ENCODE data around the gene ASTN1.

Gene ASTN1

GRCh38 chr1:176942346-176942745, 222.2 kb downstream of the ASTN1 start:
- H3K27ac ChIP-seq: no peak overlapping the region
- TF ChIP-seq, protein P1, sequence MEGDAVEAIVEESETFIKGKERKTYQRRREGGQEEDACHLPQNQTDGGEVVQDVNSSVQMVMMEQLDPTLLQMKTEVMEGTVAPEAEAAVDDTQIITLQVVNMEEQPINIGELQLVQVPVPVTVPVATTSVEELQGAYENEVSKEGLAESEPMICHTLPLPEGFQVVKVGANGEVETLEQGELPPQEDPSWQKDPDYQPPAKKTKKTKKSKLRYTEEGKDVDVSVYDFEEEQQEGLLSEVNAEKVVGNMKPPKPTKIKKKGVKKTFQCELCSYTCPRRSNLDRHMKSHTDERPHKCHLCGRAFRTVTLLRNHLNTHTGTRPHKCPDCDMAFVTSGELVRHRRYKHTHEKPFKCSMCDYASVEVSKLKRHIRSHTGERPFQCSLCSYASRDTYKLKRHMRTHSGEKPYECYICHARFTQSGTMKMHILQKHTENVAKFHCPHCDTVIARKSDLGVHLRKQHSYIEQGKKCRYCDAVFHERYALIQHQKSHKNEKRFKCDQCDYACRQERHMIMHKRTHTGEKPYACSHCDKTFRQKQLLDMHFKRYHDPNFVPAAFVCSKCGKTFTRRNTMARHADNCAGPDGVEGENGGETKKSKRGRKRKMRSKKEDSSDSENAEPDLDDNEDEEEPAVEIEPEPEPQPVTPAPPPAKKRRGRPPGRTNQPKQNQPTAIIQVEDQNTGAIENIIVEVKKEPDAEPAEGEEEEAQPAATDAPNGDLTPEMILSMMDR (conservative IDR thresholded peaks at IDR 0.05): no peak

DNA sequence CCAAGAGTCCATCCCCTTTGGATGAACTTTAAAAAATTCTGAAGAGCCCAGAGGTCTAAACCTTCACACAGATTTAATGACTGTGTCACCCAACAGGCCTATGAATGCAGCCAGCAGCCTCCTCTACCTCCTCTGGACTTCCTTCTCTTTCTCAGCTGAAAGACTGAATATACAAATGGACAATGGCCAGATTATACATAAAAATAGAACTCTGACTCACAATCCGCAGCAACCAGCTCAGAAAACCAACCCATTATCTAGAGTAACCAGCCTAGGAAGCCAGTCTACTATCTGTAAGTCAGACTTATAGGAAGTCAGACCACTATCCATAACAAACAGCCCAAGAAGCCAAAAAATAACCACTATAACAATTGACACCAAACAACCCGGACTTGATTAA, 224.5 kb downstream of the ASTN1 start:
- H3K27ac ChIP-seq: no peak overlapping the region
- TF ChIP-seq, protein P1 (conservative IDR thresholded peaks at IDR 0.05): no peak

DNA sequence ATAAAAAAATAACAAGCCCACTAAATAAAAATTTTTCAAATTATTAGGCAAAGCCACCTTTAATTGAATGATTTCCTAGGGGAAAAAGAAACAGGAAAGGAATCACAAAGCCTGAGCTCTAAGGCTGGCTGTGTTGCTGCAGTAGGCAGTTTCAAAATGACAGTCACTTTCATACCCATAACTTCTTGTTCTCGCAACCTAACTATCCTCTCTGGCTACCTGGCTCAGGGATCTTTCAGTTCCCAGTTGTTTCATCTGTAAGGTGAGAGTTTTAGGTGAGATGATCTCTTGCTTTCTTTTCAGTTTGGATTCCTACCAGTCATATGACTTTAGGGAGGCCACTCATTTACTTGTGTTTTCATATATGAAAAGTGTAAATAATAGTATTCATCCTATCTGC, 226.1 kb downstream of the ASTN1 start:
- TF ChIP-seq, protein P1 (conservative IDR thresholded peaks at IDR 0.05): no peak
- no peak overlapping the region for H3K27ac ChIP-seq

DNA sequence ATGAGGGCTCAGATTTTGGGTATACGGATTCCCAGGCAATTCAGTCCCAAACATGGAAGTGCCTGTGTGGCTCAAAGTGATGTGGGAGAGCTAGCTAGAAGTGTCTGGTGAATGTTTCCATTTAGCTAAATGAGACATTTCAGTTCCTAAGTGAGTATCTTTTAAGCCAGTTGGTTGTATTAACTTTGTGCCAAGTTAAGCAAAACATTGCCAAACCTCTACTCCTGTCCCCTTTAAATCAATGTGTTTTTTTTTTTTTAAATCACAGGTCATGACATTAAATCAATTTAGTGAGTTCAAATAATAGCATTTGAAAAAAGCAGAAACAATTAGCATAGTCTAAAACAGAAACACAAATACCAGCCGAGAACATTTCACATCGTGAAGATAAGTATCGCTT, 230.1 kb downstream of the ASTN1 start:
- H3K27ac ChIP-seq: no peak overlapping the region
- TF ChIP-seq, protein P1 (conservative IDR thresholded peaks at IDR 0.05): no peak

- TF ChIP-seq, protein P1 (conservative IDR thresholded peaks at IDR 0.05): no peak
- no peak overlapping the region for H3K27ac ChIP-seq
These were observed 232.1 kb downstream of the ASTN1 start for GRCh38 chr1:176932114-176933104.

DNA sequence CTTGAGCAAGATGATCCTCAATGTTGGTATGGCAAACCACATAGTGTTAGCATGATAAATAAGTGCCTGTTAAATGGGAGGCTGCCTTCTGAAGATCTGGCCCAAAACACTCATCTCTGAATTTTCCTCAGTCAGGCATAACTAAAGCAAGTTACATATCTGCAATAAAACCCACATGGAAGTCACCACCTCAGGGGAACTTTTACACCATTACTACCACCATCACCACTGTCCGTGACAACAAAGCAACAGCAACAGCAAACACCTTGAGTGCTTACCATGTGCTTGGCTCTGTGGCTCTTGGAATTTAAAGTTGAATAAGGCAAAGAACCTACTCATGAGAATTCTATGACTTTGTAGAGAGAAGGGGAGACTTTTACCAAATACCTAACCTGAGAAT, 233.0 kb downstream of the ASTN1 start:
- TF ChIP-seq, protein P1 (conservative IDR thresholded peaks at IDR 0.05): no peak
- no peak overlapping the region for H3K27ac ChIP-seq

DNA sequence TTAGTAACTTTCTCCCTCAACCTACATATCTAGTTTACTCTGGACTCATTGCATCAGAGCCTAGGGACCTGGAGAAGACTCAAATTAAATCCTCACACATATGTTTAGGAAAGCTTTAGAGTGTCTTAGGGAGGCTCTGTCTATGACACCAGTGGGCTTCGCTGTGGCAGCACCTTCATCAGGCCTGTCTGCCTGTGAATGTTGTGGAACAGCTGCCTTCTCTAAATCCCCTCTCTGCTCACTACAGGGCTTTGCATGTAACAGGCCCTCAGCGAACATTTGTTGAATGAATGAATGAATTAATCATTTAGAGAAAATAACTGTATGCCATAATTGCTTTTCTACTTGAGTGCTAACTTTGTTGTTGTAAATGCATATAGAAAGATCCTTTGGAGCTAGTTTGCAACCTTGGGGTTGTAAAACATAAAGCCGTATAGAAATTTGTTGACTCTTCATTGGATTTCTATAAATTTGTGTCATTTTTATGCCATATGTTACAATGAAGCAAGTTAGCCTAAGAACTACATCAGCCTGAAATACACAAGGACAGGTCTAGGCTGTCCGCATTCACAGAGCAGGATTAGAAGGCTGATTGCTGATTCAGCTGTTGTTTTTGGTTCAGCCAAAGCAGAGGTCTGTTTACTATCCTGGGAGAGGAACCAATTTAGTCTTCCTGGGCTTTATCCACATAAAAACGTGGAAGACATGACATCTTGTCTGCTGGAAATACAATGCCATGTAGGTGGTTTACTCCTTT, 238.0 kb downstream of the ASTN1 start:
- TF ChIP-seq, protein P1 (conservative IDR thresholded peaks at IDR 0.05): no peak
- no peak overlapping the region for H3K27ac ChIP-seq
